GM12878 (cell line): ENCODE measurements around the gene OGFOD2. TPM values are rescaled to one million over a fixed set of nuclear protein-coding genes. Genes with fewer than 3 reads are reported as not detected.

Experiments
- BHLHE40 ChIP-seq, 2 experiments: fragments of 450-650 bp in 1 of 2; IDR thresholded peaks; 2 replicates each; pipeline ENCODE4 v1.6.1; 2011 to 2017; ENCODE audit warnings: low read depth in 2 of 2, borderline replicate concordance in 1 of 2, improper control_type of control experiment in 1 of 2, low read length in 1 of 2, mild to moderate bottlenecking in 1 of 2
- MYB ChIP-seq: fragments of 150-350 bp; IDR thresholded peaks from 2 replicates; pipeline ENCODE4 v1.6.1; 2014; ENCODE audit warnings: mild to moderate bottlenecking, low read depth, low read length, borderline replicate concordance
- REST ChIP-seq: IDR thresholded peaks from 2 replicates; pipeline ENCODE4 v1.6.1; 2012; ENCODE audit warnings: mild to moderate bottlenecking, low read depth, low read length
- RUNX3 ChIP-seq: IDR thresholded peaks from 2 replicates; pipeline ENCODE4 v1.6.1; 2012; ENCODE audit warnings: low read length, inconsistent platforms
- ZBTB40 ChIP-seq: fragments of 450-650 bp; IDR thresholded peaks from 2 replicates; pipeline ENCODE4 v1.6.1; 2016; ENCODE audit warnings: mild to moderate bottlenecking, moderate library complexity, borderline replicate concordance
- polyA plus RNA-seq, 11 experiments: library from polyadenylated mRNA; depleted of rRNA in 4 of 11; unstranded in 6 of 11; stranded (reverse) in 5 of 11; fragments of >200 nt; fragmentation: Nextera tagmentation in 4 of 11; fragmentation: Illumina TruSeq in 1 of 11; extraction: Ambion mirVana in 4 of 11; extraction: Trizol in 1 of 11; gene quantifications; 1 replicate in 1 of 11; 2 replicates in 10 of 11; pipeline versions ENCODE4 v1.2.1 to v1.2.3, GENCODE V29; 2011 to 2016; ENCODE audit warnings: inconsistent platforms in 2 of 11, missing spikeins in 2 of 11, low read depth in 1 of 11
- total RNA-seq, 4 experiments: library from RNA; depleted of rRNA in 3 of 4; stranded (reverse); fragments of >200 nt in 3 of 4; fragmentation: Illumina TruSeq in 1 of 4; extraction: Trizol in 1 of 4; gene quantifications; 2 replicates each; pipeline versions ENCODE4 v1.2.1 to v1.2.3, GENCODE V29; 2013 to 2021
- TF ChIP-seq, protein P1 (sequence below): fragments of 450-650 bp; IDR thresholded peaks from 2 replicates; pipeline ENCODE4 v1.6.1; 2016; ENCODE audit warnings: mild to moderate bottlenecking

Gene OGFOD2
- total and polyA plus RNA-seq, 10 of the 15 experiments (the other 5 are each of a cell fraction or from before 2014, with no cell fraction given): 0.93 to 29.2 (median 16.3) TPM

- TF ChIP-seq, protein P1, sequence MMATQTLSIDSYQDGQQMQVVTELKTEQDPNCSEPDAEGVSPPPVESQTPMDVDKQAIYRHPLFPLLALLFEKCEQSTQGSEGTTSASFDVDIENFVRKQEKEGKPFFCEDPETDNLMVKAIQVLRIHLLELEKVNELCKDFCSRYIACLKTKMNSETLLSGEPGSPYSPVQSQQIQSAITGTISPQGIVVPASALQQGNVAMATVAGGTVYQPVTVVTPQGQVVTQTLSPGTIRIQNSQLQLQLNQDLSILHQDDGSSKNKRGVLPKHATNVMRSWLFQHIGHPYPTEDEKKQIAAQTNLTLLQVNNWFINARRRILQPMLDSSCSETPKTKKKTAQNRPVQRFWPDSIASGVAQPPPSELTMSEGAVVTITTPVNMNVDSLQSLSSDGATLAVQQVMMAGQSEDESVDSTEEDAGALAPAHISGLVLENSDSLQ: peak; percentile 59
- peak; percentile 98 for TF ChIP-seq ZBTB40
- TF ChIP-seq REST: no peak
- TF ChIP-seq BHLHE40 (IDR thresholded peaks at IDR 0.05; ENCODE audit: borderline replicate concordance in 1 of 2, low read depth in 2 of 2, low read length in 1 of 2): peak in 1 of 2 experiments; percentile 42; a peak in 1 of 4 replicates
- peak; percentile 62; the same call in 1 of the 2 replicates for TF ChIP-seq MYB
- TF ChIP-seq RUNX3: peak; percentile 78
Measured at GRCh38 chr12:122974274-122974891, 661 bp upstream of the OGFOD2 start (continued).
